MM.1S (cell line): ENCODE data around the gene S100A3.

ENCODE experiments used
- DNase-seq: peaks from one replicate; pipeline ENCODE4 v3.0.0-alpha.2; 2015
- H2AFZ ChIP-seq: fragments of 300-600 bp; sonication (generic); 2 replicates; pipeline ENCODE4 v1.6.0; 2016; ENCODE audit warnings: antibody characterized with exemption, low read length
- H3F3A ChIP-seq: fragments of 300-600 bp; sonication (generic); 2 replicates; pipeline ENCODE4 v1.6.1; 2016; ENCODE audit warnings: mild to moderate bottlenecking, antibody characterized with exemption, low read length, moderate library complexity, mixed read lengths; ENCODE audit not compliant: insufficient read depth
- H3K27ac ChIP-seq: fragments of 300-600 bp; sonication (generic); 2 replicates; pipeline ENCODE4 v1.5.1; 2016; ENCODE audit warnings: mild to moderate bottlenecking, low read length
- H3K27me3 ChIP-seq: fragments of 300-600 bp; sonication (generic); replicated peaks from 2 replicates; pipeline ENCODE4 v1.6.0; 2016; ENCODE audit warnings: low read length; ENCODE audit not compliant: insufficient read depth
- H3K36me3 ChIP-seq: fragments of 300-600 bp; sonication (generic); replicated peaks from 2 replicates; pipeline ENCODE4 v1.6.1; 2016; ENCODE audit warnings: mild to moderate bottlenecking, low read length, mixed read lengths; ENCODE audit not compliant: insufficient read depth
- H3K4me1 ChIP-seq: fragments of 300-600 bp; sonication (generic); 2 replicates; pipeline ENCODE4 v1.6.1; 2016; ENCODE audit warnings: low read length, mixed read lengths
- H3K4me2 ChIP-seq: fragments of 300-600 bp; sonication (generic); 2 replicates; pipeline ENCODE4 v1.6.0; 2016; ENCODE audit warnings: low read depth, low read length
- H3K4me3 ChIP-seq: fragments of 300-600 bp; sonication (generic); 2 replicates; pipeline ENCODE4 v1.5.1; 2016; ENCODE audit warnings: low read length, mixed read lengths
- H3K79me2 ChIP-seq: fragments of 300-600 bp; sonication (generic); 2 replicates; pipeline ENCODE4 v1.6.1; 2016; ENCODE audit warnings: mixed run types, low read length, mixed read lengths
- H3K9ac ChIP-seq: fragments of 300-600 bp; sonication (generic); 2 replicates; pipeline ENCODE4 v1.6.1; 2016; ENCODE audit warnings: low read length, mixed read lengths
- H3K9me2 ChIP-seq: fragments of 300-600 bp; sonication (generic); replicated peaks from 2 replicates; pipeline ENCODE4 v1.6.1; 2016; ENCODE audit warnings: mild to moderate bottlenecking, low read length, mixed read lengths; ENCODE audit not compliant: insufficient read depth
- H3K9me3 ChIP-seq: fragments of 300-600 bp; sonication (generic); replicated peaks from 2 replicates; pipeline ENCODE4 v1.6.1; 2016; ENCODE audit warnings: mild to moderate bottlenecking, low read length, mixed read lengths; ENCODE audit not compliant: insufficient read depth
- H4K20me1 ChIP-seq: fragments of 300-600 bp; sonication (generic); 2 replicates; pipeline ENCODE4 v1.6.1; 2016; ENCODE audit warnings: mild to moderate bottlenecking, low read length, moderate library complexity, mixed read lengths; ENCODE audit not compliant: insufficient read depth
- EZH2 ChIP-seq: fragments of 300-600 bp; sonication (generic); optimal IDR thresholded peaks from 2 replicates; pipeline ENCODE3; 2017; ENCODE audit warnings: low read depth, mild to moderate bottlenecking, antibody characterized with exemption, low read length, mixed read lengths
- EZH2phosphoT487 ChIP-seq: fragments of 300-600 bp; sonication (generic); IDR thresholded peaks from 2 replicates; pipeline ENCODE4 v1.6.1; 2018; ENCODE audit warnings: antibody characterized with exemption, low read length
- TF ChIP-seq, protein P1 (sequence below): fragments of 300-600 bp; sonication (generic); IDR thresholded peaks from 2 replicates; pipeline ENCODE4 v1.5.1; 2016; ENCODE audit warnings: antibody characterized with exemption, low read length, mixed read lengths

The S100A3 gene

DNA sequence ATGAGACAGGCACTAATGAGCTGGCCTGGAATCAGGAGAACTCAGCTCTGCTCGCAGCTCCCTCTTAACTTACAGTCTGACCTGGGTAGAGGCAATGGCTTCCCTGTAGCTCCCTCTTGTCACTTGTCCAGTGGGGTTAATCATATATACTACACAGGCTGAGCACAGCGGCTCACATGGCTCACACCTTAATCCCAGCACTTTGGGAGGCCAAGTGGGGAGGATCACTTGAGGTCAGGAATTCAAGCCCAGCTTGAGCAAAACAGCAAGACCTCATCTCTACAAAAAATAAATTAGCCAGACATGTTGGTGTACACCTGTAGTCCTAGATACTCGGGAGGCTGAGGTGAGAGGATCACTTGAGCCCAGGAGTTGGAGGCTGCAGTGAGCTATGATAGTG, 17.4 kb downstream of the S100A3 start:
- Histone ChIP-seq H3K27ac (no peak overlapping the region), H3K79me2 (no peaks in the 10 kb centered on the region), H3K9ac (no peak overlapping the region), H3K27me3 (no peaks in the 10 kb centered on the region), H2AFZ (no peak overlapping the region), H3K36me3 (no peaks in the 10 kb centered on the region), H3K4me3 (no peak overlapping the region), H3K9me3 (no peaks in the 10 kb centered on the region), H3K4me2 (no peak overlapping the region), H3K4me1 (peaks cover 9% of the 10 kb centered on the region), H4K20me1 (no peaks in the 10 kb centered on the region), H3K9me2 (no peaks in the 10 kb centered on the region), H3F3A (no peaks in the 10 kb centered on the region)
- DNase-seq, result no peak
- TF ChIP-seq, protein P1, sequence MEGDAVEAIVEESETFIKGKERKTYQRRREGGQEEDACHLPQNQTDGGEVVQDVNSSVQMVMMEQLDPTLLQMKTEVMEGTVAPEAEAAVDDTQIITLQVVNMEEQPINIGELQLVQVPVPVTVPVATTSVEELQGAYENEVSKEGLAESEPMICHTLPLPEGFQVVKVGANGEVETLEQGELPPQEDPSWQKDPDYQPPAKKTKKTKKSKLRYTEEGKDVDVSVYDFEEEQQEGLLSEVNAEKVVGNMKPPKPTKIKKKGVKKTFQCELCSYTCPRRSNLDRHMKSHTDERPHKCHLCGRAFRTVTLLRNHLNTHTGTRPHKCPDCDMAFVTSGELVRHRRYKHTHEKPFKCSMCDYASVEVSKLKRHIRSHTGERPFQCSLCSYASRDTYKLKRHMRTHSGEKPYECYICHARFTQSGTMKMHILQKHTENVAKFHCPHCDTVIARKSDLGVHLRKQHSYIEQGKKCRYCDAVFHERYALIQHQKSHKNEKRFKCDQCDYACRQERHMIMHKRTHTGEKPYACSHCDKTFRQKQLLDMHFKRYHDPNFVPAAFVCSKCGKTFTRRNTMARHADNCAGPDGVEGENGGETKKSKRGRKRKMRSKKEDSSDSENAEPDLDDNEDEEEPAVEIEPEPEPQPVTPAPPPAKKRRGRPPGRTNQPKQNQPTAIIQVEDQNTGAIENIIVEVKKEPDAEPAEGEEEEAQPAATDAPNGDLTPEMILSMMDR, result no peak
- no peak for TF ChIP-seq EZH2
- no peak for TF ChIP-seq EZH2phosphoT487

DNA sequence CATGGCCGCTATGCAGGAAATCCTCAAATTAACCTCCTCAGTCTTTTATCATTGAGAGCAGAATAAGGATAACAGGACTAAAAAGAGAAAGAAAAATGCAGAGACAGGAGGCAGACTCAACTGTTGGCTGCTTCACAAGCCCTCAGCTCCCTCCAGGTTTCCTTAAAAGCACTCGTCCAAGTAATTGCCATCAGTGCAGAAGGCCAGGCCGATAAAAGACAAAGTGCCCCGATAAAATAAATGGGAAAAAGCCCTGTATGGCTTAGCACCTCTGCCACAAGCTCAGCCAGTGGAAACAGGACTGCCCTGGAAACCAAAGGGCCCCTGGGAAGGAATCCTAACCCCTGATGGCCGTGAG, 21.4 kb downstream of the S100A3 start:
- Histone ChIP-seq H3K36me3 (no peaks in the 10 kb centered on the region), H3K4me3 (no peak overlapping the region), H3K9me3 (no peaks in the 10 kb centered on the region), H3F3A (no peaks in the 10 kb centered on the region), H3K9ac (no peak overlapping the region), H3K27ac (no peak overlapping the region), H2AFZ (no peak overlapping the region), H3K4me2 (no peak overlapping the region), H3K79me2 (no peaks in the 10 kb centered on the region), H3K27me3 (no peaks in the 10 kb centered on the region), H3K9me2 (no peaks in the 10 kb centered on the region), H3K4me1 (peaks cover 7% of the 10 kb centered on the region), H4K20me1 (no peaks in the 10 kb centered on the region)
- DNase-seq, result no peak
- TF ChIP-seq EZH2phosphoT487 (no peak), EZH2 (no peak)
- TF ChIP-seq, protein P1, result no peak

DNA sequence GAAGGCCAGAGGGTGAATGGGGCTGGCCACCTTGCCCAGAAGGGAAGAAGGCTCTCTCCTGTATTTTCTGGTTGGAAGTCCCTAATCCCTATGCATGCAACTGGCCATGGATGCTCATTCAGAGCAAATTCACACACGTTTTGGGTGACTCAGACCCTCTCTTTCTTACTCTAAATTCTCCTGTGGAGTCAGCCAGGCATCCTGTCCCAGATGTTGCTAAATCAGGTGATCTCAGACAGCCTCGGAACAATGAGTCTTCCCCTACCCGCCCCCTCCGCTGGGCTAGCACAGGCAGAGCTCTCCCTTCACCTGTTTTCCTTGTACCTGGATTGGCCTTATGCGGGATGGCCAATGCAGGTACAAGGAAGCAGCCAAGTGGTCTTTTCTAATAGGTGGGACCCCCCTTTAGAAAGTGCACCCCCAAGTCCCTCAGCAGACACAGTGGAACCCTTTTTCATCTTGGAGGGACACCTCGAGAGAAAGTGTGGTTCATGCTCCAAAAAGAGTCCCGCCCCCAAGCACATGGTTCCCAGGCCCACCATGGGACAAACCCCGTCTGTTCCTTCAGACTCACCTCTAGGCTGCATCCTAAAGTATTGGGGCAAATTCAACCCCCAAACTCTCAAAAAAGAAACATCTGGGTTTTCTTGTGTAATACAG, 21.9 kb downstream of the S100A3 start:
- TF ChIP-seq EZH2phosphoT487 (no peak), EZH2 (no peak)
- TF ChIP-seq, protein P1, result no peak
- peaks cover 2% of the 10 kb centered on the region for H3K4me1 ChIP-seq
- H3F3A ChIP-seq, result no peaks in the 10 kb centered on the region
- H3K27me3 ChIP-seq, result no peaks in the 10 kb centered on the region
- H4K20me1 ChIP-seq, result no peaks in the 10 kb centered on the region
- no peak overlapping the region for H3K4me2 ChIP-seq
- H3K79me2 ChIP-seq, result no peaks in the 10 kb centered on the region
- H2AFZ ChIP-seq, result no peak overlapping the region
- no peaks in the 10 kb centered on the region for H3K9me2 ChIP-seq
- no peak overlapping the region for H3K27ac ChIP-seq
- H3K36me3 ChIP-seq, result no peaks in the 10 kb centered on the region
- no peak overlapping the region for H3K4me3 ChIP-seq
- H3K9ac ChIP-seq, result no peak overlapping the region
- H3K9me3 ChIP-seq, result no peaks in the 10 kb centered on the region
- no peak for DNase-seq
